WTC11 (cell line): ENCODE measurements around the gene ANO10. TPM values are rescaled to one million over a fixed set of nuclear protein-coding genes. Genes with fewer than 3 reads are reported as not detected.

ENCODE experiments used
- ATAC-seq: fragments of 200-7000 bp; cut with Tn5 transposase; 2 replicates; pipeline ENCODE4 v1.10.0; 2021; ENCODE audit warnings: mild to moderate bottlenecking, moderate library complexity
- CTCF ChIA-PET: fragments of 300-600 bp; sonication (Branson Sonifier 250); formaldehyde crosslinking; loops from one replicate; lab custom pipeline; 2021; ENCODE audit warnings: antibody characterized with exemption; lab: Charles Lee
- POLR2A ChIA-PET: fragments of 350-600 bp; sonication (Branson Sonifier 250); formaldehyde crosslinking; loops from one replicate; lab custom pipeline; 2021; ENCODE audit warnings: antibody characterized with exemption; lab: Charles Lee
- DNase-seq: peaks from one replicate; pipeline ENCODE4 v3.0.0; 2021; ENCODE audit warnings: low spot score
- H3K27ac Mint-ChIP-seq: 2 replicates; pipeline ENCODE4 v1.8.0; 2021; ENCODE audit warnings: mixed read lengths
- H3K27me3 Mint-ChIP-seq: 2 replicates; pipeline ENCODE4 v1.8.0; 2021; ENCODE audit warnings: low read depth, mild to moderate bottlenecking, moderate library complexity, mixed read lengths
- H3K36me3 Mint-ChIP-seq: 2 replicates; pipeline ENCODE4 v1.8.0; 2021; ENCODE audit warnings: mixed read lengths
- H3K4me1 Mint-ChIP-seq: 2 replicates; pipeline ENCODE4 v1.8.0; 2022; ENCODE audit warnings: mixed read lengths
- H3K4me3 Mint-ChIP-seq: 2 replicates; pipeline ENCODE4 v1.8.0; 2021; ENCODE audit warnings: mild to moderate bottlenecking, moderate library complexity, mixed read lengths
- H3K9me3 Mint-ChIP-seq: 2 replicates; pipeline ENCODE4 v1.8.0; 2021; ENCODE audit warnings: mixed read lengths
- CDX4 ChIP-seq: fragments of 250-450 bp; sonication (Bioruptor Pico); IDR thresholded peaks from 2 replicates; pipeline ENCODE4 v1.9.0; 2021; ENCODE audit warnings: moderate library complexity, mild to moderate bottlenecking, inconsistent platforms, borderline replicate concordance
- FOXP4 ChIP-seq: sonication (generic); formaldehyde crosslinking; IDR thresholded peaks from 2 replicates; pipeline ENCODE4 v1.8.0; 2022; ENCODE audit warnings: mild to moderate bottlenecking, missing genetic modification reagents
- JUN ChIP-seq: sonication (generic); formaldehyde crosslinking; IDR thresholded peaks from 2 replicates; pipeline ENCODE4 v1.8.0; 2023; ENCODE audit warnings: mild to moderate bottlenecking, missing genetic modification reagents
- KAT7 ChIP-seq: sonication (generic); formaldehyde crosslinking; IDR thresholded peaks from 2 replicates; pipeline ENCODE4 v1.8.1; 2023; ENCODE audit warnings: missing genetic modification reagents, mild to moderate bottlenecking, borderline replicate concordance
- MLX ChIP-seq: sonication (generic); formaldehyde crosslinking; IDR thresholded peaks from 2 replicates; pipeline ENCODE4 v1.8.1; 2023; ENCODE audit warnings: mild to moderate bottlenecking, missing genetic modification reagents, moderate library complexity
- RELA ChIP-seq: sonication (generic); formaldehyde crosslinking; IDR thresholded peaks from 2 replicates; pipeline ENCODE4 v1.8.1; 2022; ENCODE audit warnings: missing genetic modification reagents, mild to moderate bottlenecking, borderline replicate concordance
- TP53 ChIP-seq: sonication (generic); formaldehyde crosslinking; IDR thresholded peaks from 2 replicates; pipeline ENCODE4 v1.8.1; 2023; ENCODE audit warnings: mild to moderate bottlenecking, missing genetic modification reagents
- ZNF138 ChIP-seq: sonication (generic); formaldehyde crosslinking; conservative IDR thresholded peaks from 2 replicates; pipeline ENCODE4 v1.8.1; 2022; ENCODE audit warnings: mild to moderate bottlenecking, moderate library complexity, missing genetic modification reagents
- ZNF532 ChIP-seq: fragments of 250-450 bp; sonication (Bioruptor Pico); IDR thresholded peaks from 2 replicates; pipeline ENCODE4 v1.9.0; 2021; ENCODE audit warnings: mild to moderate bottlenecking, borderline replicate concordance
- total RNA-seq: library from RNA; stranded (reverse); gene quantifications from 3 replicates; pipeline ENCODE4 v1.2.3, GENCODE V29; 2021
- TF ChIP-seq, protein P1 (sequence below): fragments of 250-450 bp; sonication (Bioruptor Pico); IDR thresholded peaks from 2 replicates; pipeline ENCODE4 v1.9.0; 2021; ENCODE audit warnings: mild to moderate bottlenecking
- TF ChIP-seq, protein P2 (sequence below): sonication (generic); formaldehyde crosslinking; IDR thresholded peaks from 2 replicates; pipeline ENCODE4 v1.8.1; 2022; ENCODE audit warnings: mild to moderate bottlenecking, moderate library complexity, missing genetic modification reagents
- TF ChIP-seq, protein P3 (sequence below): fragments of 250-450 bp; sonication (Bioruptor Pico); IDR thresholded peaks from 2 replicates; pipeline ENCODE4 v1.8.0; 2021; ENCODE audit warnings: mild to moderate bottlenecking

The ANO10 gene
- total RNA-seq, 1 experiment from 2014 or later = 35.1 TPM

GRCh38 chr3:43632986-43633385 lies 11.2 kb upstream of the ANO10 start (continued):
- TF ChIP-seq, protein P1, sequence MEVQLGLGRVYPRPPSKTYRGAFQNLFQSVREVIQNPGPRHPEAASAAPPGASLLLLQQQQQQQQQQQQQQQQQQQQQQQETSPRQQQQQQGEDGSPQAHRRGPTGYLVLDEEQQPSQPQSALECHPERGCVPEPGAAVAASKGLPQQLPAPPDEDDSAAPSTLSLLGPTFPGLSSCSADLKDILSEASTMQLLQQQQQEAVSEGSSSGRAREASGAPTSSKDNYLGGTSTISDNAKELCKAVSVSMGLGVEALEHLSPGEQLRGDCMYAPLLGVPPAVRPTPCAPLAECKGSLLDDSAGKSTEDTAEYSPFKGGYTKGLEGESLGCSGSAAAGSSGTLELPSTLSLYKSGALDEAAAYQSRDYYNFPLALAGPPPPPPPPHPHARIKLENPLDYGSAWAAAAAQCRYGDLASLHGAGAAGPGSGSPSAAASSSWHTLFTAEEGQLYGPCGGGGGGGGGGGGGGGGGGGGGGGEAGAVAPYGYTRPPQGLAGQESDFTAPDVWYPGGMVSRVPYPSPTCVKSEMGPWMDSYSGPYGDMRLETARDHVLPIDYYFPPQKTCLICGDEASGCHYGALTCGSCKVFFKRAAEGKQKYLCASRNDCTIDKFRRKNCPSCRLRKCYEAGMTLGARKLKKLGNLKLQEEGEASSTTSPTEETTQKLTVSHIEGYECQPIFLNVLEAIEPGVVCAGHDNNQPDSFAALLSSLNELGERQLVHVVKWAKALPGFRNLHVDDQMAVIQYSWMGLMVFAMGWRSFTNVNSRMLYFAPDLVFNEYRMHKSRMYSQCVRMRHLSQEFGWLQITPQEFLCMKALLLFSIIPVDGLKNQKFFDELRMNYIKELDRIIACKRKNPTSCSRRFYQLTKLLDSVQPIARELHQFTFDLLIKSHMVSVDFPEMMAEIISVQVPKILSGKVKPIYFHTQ (CRISPR knock-in tag) = no peak
- TF ChIP-seq ZNF532 (no peak), JUN (CRISPR knock-in tag) (no peak), RELA (CRISPR knock-in tag) (no peak), TP53 (CRISPR knock-in tag) (no peak)
- TF ChIP-seq, protein P2, sequence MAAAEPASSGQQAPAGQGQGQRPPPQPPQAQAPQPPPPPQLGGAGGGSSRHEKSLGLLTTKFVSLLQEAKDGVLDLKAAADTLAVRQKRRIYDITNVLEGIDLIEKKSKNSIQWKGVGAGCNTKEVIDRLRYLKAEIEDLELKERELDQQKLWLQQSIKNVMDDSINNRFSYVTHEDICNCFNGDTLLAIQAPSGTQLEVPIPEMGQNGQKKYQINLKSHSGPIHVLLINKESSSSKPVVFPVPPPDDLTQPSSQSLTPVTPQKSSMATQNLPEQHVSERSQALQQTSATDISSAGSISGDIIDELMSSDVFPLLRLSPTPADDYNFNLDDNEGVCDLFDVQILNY (CRISPR knock-in tag) = no peak

DNA sequence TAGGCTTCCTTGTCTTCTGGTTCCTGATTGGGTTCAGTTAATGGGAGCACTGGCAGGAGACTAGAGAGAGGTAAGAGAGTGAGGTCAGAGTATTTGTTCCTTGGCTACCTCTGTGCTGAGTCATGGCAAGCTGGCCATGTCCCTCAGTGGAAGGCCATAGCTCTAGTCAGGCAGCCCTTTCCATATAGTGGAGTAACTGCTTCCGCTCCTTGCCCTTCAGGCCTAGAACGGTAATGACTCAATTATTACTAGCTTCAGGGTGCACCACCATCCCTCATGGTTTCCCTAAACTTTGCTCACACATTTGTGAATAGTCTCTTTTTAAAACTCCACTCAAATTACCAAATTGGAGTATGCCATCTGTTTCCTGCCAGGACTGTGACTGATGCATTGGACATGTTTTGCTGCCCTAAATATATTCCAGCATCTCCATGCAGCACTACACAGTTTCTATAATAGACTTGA lies 10.5 kb upstream of the ANO10 start:
- DNase-seq = no peak
- no peaks in the 10 kb centered on the region for H3K4me1 Mint-ChIP-seq
- POLR2A ChIA-PET = no interaction called here
- no peak overlapping the region for H3K27ac Mint-ChIP-seq
- H3K27me3 Mint-ChIP-seq = no peaks in the 10 kb centered on the region
- H3K36me3 Mint-ChIP-seq = peaks cover 18% of the 10 kb centered on the region
- ATAC-seq = peak; percentile 47; the same call in 1 of the 2 replicates
- no peak for TF ChIP-seq TP53 (CRISPR knock-in tag)
- no peak for TF ChIP-seq ZNF532
- no peak for TF ChIP-seq ZNF138
- TF ChIP-seq, protein P3, sequence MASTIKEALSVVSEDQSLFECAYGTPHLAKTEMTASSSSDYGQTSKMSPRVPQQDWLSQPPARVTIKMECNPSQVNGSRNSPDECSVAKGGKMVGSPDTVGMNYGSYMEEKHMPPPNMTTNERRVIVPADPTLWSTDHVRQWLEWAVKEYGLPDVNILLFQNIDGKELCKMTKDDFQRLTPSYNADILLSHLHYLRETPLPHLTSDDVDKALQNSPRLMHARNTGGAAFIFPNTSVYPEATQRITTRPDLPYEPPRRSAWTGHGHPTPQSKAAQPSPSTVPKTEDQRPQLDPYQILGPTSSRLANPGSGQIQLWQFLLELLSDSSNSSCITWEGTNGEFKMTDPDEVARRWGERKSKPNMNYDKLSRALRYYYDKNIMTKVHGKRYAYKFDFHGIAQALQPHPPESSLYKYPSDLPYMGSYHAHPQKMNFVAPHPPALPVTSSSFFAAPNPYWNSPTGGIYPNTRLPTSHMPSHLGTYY (CRISPR knock-in tag) = no peak
- TF ChIP-seq CDX4 (CRISPR knock-in tag) = no peak
- no peak for TF ChIP-seq FOXP4 (CRISPR knock-in tag)
- TF ChIP-seq RELA (CRISPR knock-in tag) = no peak
- no peak for TF ChIP-seq KAT7 (CRISPR knock-in tag)
- TF ChIP-seq MLX (CRISPR knock-in tag) = no peak
- H3K9me3 Mint-ChIP-seq = peaks cover 33% of the 10 kb centered on the region
- H3K4me3 Mint-ChIP-seq = no peak overlapping the region
- CTCF ChIA-PET = interaction anchor here (1.1 kb wide), 1 partner anchor 9 kb away, joined by 3 read pairs; no protein-coding TSS in a partner anchor
